ENCODE results near the gene GLOD5.
A peak's percentile ranks its signal among the peaks of the same experiment; 100 is the strongest.
"Not testable (repeated sequence)": the region's sequence is repeated elsewhere in the genome, so short reads cannot be mapped to it uniquely, and the experiment has no call there.

GLOD5 gene

GRCh38 chrX:48792219-48792618 lies 30.7 kb downstream of the GLOD5 start:
- no peak for DNase-seq (ENCODE audit: low read depth in 1 of 2, low spot score in 1 of 2)

- DNase-seq (ENCODE audit: low read depth in 1 of 2, low spot score in 1 of 2) = no peak
Observed at GRCh38 chrX:48793935-48794334, 32.4 kb downstream of the GLOD5 start.

GRCh38 chrX:48794340-48794910 lies 32.9 kb downstream of the GLOD5 start:
- DNase-seq (ENCODE audit: low read depth in 1 of 2, low spot score in 1 of 2) = no peak

GRCh38 chrX:48794911-48795515 lies 33.5 kb downstream of the GLOD5 start:
- DNase-seq (ENCODE audit: low read depth in 1 of 2, low spot score in 1 of 2) = no peak

- DNase-seq (ENCODE audit: low read depth in 1 of 2, low spot score in 1 of 2) = no peak
Observed at GRCh38 chrX:48798318-48798717, 36.8 kb downstream of the GLOD5 start.

GRCh38 chrX:48800574-48801279 lies 39.2 kb downstream of the GLOD5 start:
- no peak for DNase-seq (ENCODE audit: low read depth in 1 of 2, low spot score in 1 of 2)

GRCh38 chrX:48801280-48802088 lies 39.9 kb downstream of the GLOD5 start, which contains the start of gene HDAC6:
Gene HDAC6 (plus strand): TSS chrX:48802067. CDS start chrX:48802693, 626 bp downstream.
- peak; percentile 83 to 88 for DNase-seq (ENCODE audit: low read depth in 1 of 2, low spot score in 1 of 2)

GRCh38 chrX:48802089-48802904 lies 40.8 kb downstream of the GLOD5 start:
- peak; percentile 6 to 36 for DNase-seq (ENCODE audit: low read depth in 1 of 2, low spot score in 1 of 2)

- DNase-seq (ENCODE audit: low read depth in 1 of 2, low spot score in 1 of 2) = no peak
Observed at GRCh38 chrX:48802905-48803200, 41.3 kb downstream of the GLOD5 start.

- no peak for DNase-seq (ENCODE audit: low read depth in 1 of 2, low spot score in 1 of 2)
Observed at GRCh38 chrX:48806081-48806480, 44.5 kb downstream of the GLOD5 start.

- no peak for DNase-seq (ENCODE audit: low read depth in 1 of 2, low spot score in 1 of 2)
Observed at GRCh38 chrX:48813644-48814043, 52.1 kb downstream of the GLOD5 start.

GRCh38 chrX:48814722-48815121 lies 53.2 kb downstream of the GLOD5 start:
- DNase-seq (ENCODE audit: low read depth in 1 of 2, low spot score in 1 of 2) = no peak

GRCh38 chrX:48815266-48815665 lies 53.7 kb downstream of the GLOD5 start:
- DNase-seq (ENCODE audit: low read depth in 1 of 2, low spot score in 1 of 2) = no peak

- no peak for DNase-seq (ENCODE audit: low read depth in 1 of 2, low spot score in 1 of 2)
Observed at GRCh38 chrX:48816014-48816810, 54.7 kb downstream of the GLOD5 start.

GRCh38 chrX:48818098-48818497 lies 56.6 kb downstream of the GLOD5 start:
- DNase-seq (ENCODE audit: low read depth in 1 of 2, low spot score in 1 of 2) = no peak

- DNase-seq (ENCODE audit: low read depth in 1 of 2, low spot score in 1 of 2) = no peak
Observed at GRCh38 chrX:48818866-48819265, 57.3 kb downstream of the GLOD5 start.

- not testable (repeated sequence) for DNase-seq (ENCODE audit: low read depth in 1 of 2, low spot score in 1 of 2)
Observed at GRCh38 chrX:48819394-48819793, 57.8 kb downstream of the GLOD5 start.

- DNase-seq (ENCODE audit: low read depth in 1 of 2, low spot score in 1 of 2) = no peak
Observed at GRCh38 chrX:48823053-48823452, 61.5 kb downstream of the GLOD5 start.

Data from activated T-helper 1 cell treated with anti-CD3 and anti-CD28 coated beads, Interleukin-2, amount 50 U/mL, for 16 hours (primary cell).